Karpas-422 (cell line): ENCODE results near the gene INO80. TPM values are rescaled to one million over a fixed set of nuclear protein-coding genes. Genes with fewer than 3 reads are reported as not detected.
"Not testable (repeated sequence)": the region's sequence is repeated elsewhere in the genome, so short reads cannot be mapped to it uniquely, and the experiment has no call there.

Experiments used
- DNase-seq: peaks from one replicate; pipeline ENCODE4 v3.0.0-alpha.2; 2015
- H2AFZ ChIP-seq: fragments of 200-600 bp; sonication (generic); 2 replicates; pipeline ENCODE4 v1.6.1; 2014; ENCODE audit warnings: antibody characterized with exemption, low read length, mixed read lengths
- H3K27ac ChIP-seq: fragments of 200-600 bp; sonication (generic); 2 replicates; pipeline ENCODE4 v1.5.1; 2014; ENCODE audit warnings: mild to moderate bottlenecking, low read length, moderate library complexity
- H3K27me3 ChIP-seq: fragments of 200-600 bp; sonication (generic); 2 replicates; pipeline ENCODE4 v1.6.1; 2014; ENCODE audit warnings: low read length, mixed read lengths
- H3K36me3 ChIP-seq: fragments of 200-600 bp; sonication (generic); 2 replicates; pipeline ENCODE4 v1.6.1; 2014; ENCODE audit warnings: low read length, mixed read lengths; ENCODE audit not compliant: insufficient read depth
- H3K4me1 ChIP-seq: fragments of 200-600 bp; sonication (generic); 2 replicates; pipeline ENCODE4 v1.6.1; 2014; ENCODE audit warnings: mild to moderate bottlenecking, low read length, mixed read lengths
- H3K4me2 ChIP-seq: fragments of 200-600 bp; sonication (generic); 2 replicates; pipeline ENCODE4 v1.6.1; 2014; ENCODE audit warnings: low read length, low read depth, mild to moderate bottlenecking; ENCODE audit not compliant: poor library complexity, severe bottlenecking
- H3K4me3 ChIP-seq: fragments of 200-600 bp; sonication (generic); 2 replicates; pipeline ENCODE4 v1.5.1; 2014; ENCODE audit warnings: mild to moderate bottlenecking, antibody characterized with exemption, low read length, mixed read lengths
- H3K79me2 ChIP-seq: fragments of 200-600 bp; sonication (generic); 2 replicates; pipeline ENCODE4 v1.6.1; 2014; ENCODE audit warnings: mild to moderate bottlenecking, low read length, mixed read lengths
- H3K9ac ChIP-seq: fragments of 200-600 bp; sonication (generic); 2 replicates; pipeline ENCODE4 v1.6.0; 2014; ENCODE audit warnings: low read length
- H3K9me2 ChIP-seq: fragments of 200-600 bp; sonication (generic), shearing (Covaris generic); replicated peaks from 2 replicates; pipeline ENCODE4 v1.6.0; 2014; ENCODE audit warnings: mild to moderate bottlenecking, low read length, moderate library complexity; ENCODE audit not compliant: insufficient read depth
- H3K9me3 ChIP-seq: fragments of 300-700, 200-600 bp; sonication (generic); 2 replicates; pipeline ENCODE4 v1.6.1; 2014; ENCODE audit warnings: low read length, mixed read lengths
- H4K20me1 ChIP-seq: fragments of 200-600 bp; sonication (generic); 2 replicates; pipeline ENCODE4 v1.6.1; 2014; ENCODE audit warnings: mild to moderate bottlenecking, antibody characterized with exemption, low read length, low read depth; ENCODE audit not compliant: insufficient read depth
- total RNA-seq: library from RNA; depleted of rRNA; stranded (reverse); fragments of >200 nt; shearing (Covaris generic); gene quantifications from 2 replicates; pipeline ENCODE4 v1.2.3, GENCODE V29; 2014; ENCODE audit warnings: low replicate concordance

Gene INO80
- total RNA-seq, 1 experiment from 2014 or later, result 20.3 TPM

DNA sequence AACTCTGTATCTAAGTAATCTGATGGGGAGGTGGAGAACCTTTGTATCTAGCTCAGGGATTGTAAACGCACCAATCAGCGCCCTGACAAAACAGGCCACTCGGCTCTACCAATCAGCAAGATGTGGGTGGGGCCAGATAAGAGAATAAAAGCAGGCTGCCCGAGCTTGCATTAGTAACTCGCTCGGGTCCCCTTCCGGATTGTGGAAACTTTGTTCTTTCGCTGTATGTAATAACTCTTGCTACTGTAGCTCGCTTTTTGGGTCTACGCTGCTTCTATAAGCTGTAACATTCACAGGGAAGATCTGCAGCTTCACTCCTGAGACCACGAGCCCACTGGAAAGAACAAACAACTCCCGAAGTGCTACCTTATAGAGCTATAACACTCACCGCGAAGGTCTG is 153.8 kb downstream of the INO80 start:
- not testable (repeated sequence) for H3K36me3 ChIP-seq, H3K9me3 ChIP-seq, H3K4me1 ChIP-seq, H3K4me2 ChIP-seq, DNase-seq, H3K4me3 ChIP-seq, H3K27ac ChIP-seq, H3K9ac ChIP-seq, H3K79me2 ChIP-seq, H2AFZ ChIP-seq, H3K9me2 ChIP-seq, H4K20me1 ChIP-seq, H3K27me3 ChIP-seq

DNA sequence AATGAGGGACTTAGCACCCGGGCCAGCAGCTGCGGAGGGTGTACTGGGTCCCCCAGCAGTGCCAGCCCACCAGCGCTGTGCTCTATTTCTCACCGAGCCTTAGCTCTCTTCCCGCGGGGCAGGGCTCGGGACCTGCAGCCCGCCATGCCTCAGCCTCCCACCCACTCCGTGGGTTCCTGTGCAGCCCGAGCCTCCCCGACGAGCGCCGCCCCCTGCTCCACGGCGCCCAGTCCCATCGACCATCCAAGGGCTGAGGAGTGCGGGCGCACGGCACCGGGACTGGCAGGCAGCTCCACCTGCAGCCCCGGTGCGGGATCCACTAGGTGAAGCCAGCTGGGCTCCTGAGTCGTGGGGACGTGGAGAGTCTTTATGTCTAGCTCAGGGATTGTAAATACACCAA is 154.3 kb downstream of the INO80 start:
- H3K27me3 ChIP-seq, H3K79me2 ChIP-seq, H3K9ac ChIP-seq, H4K20me1 ChIP-seq, H3K4me1 ChIP-seq, H3K36me3 ChIP-seq, H3K27ac ChIP-seq, DNase-seq, H3K4me3 ChIP-seq, H3K4me2 ChIP-seq, H3K9me3 ChIP-seq, H2AFZ ChIP-seq, H3K9me2 ChIP-seq: not testable (repeated sequence)

DNA sequence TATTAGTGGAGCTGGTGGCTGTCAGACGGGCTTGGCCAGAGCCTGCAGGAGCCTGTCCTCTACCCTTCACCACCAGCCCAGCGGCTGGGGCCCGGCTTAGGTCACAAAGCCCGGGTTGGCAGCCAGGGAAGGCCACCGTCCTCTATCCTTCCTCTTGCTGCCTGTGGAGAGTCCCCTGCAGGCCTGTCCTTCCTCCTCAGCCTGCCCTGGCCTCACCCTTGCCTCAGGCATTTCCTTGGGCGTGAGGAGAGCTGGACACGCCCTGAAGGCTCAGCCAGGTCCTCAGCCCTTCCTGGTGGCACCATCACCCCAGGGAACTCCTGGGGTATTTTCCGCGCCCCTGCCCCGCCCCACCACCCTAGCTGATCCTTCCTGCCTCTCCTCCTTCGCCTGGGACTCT is 155.2 kb downstream of the INO80 start:
- Histone ChIP-seq H3K9me3 (no peaks in the 10 kb centered on the region), H4K20me1 (no peaks in the 10 kb centered on the region), H3K9ac (no peak overlapping the region), H3K79me2 (no peaks in the 10 kb centered on the region), H3K9me2 (no peaks in the 10 kb centered on the region), H3K4me1 (peaks cover 7% of the 10 kb centered on the region; the same call in 1 of the 2 replicates), H3K4me3 (no peak overlapping the region), H3K27me3 (no peaks in the 10 kb centered on the region), H2AFZ (no peak overlapping the region), H3K4me2 (no peak overlapping the region), H3K36me3 (no peaks in the 10 kb centered on the region), H3K27ac (no peak overlapping the region)
- no peak for DNase-seq

DNA sequence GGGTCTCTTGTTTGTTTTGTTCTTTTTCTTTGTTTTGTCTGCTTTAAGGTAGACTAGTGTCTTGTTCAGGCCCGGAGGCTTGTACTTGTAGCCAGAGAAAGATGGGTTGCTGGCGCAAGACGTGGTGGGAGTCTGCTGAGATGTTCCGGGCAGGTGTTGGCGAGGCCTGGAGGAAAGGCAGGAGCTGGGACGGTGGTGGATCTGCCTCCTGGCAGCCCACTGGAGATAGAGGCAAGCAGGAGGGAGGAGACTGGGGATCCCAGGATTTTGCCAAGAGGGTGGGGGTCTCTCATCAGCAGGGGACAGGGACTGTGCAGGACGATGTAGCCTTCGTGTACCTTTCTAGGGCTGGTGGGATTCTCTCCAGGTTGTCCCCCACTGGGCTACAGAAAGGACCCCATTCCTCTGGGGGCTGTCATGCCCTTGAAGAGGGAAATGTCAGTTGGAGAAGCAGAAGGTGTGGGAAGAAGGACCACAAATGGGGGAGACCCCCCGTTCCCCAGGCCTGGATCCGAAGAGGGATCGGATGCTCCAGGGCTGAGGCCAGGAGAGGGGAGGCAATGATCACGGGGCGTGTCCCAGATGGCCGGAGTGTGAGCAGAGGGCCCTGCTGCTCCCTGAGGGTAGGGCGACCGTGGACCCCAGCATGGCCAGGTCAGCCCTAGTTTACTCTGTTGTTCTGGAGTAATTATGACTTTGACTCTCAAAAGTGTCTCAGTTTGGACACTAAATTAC is 155.8 kb downstream of the INO80 start:
- Histone ChIP-seq H3K4me2 (no peak overlapping the region), H3K27me3 (no peaks in the 10 kb centered on the region), H3K79me2 (no peaks in the 10 kb centered on the region), H2AFZ (no peak overlapping the region), H3K27ac (no peak overlapping the region), H3K4me1 (peaks cover 7% of the 10 kb centered on the region; the same call in 1 of the 2 replicates), H4K20me1 (no peaks in the 10 kb centered on the region), H3K9me3 (no peaks in the 10 kb centered on the region), H3K36me3 (no peaks in the 10 kb centered on the region), H3K9me2 (no peaks in the 10 kb centered on the region), H3K9ac (no peak overlapping the region), H3K4me3 (no peak overlapping the region)
- DNase-seq, result no peak

DNA sequence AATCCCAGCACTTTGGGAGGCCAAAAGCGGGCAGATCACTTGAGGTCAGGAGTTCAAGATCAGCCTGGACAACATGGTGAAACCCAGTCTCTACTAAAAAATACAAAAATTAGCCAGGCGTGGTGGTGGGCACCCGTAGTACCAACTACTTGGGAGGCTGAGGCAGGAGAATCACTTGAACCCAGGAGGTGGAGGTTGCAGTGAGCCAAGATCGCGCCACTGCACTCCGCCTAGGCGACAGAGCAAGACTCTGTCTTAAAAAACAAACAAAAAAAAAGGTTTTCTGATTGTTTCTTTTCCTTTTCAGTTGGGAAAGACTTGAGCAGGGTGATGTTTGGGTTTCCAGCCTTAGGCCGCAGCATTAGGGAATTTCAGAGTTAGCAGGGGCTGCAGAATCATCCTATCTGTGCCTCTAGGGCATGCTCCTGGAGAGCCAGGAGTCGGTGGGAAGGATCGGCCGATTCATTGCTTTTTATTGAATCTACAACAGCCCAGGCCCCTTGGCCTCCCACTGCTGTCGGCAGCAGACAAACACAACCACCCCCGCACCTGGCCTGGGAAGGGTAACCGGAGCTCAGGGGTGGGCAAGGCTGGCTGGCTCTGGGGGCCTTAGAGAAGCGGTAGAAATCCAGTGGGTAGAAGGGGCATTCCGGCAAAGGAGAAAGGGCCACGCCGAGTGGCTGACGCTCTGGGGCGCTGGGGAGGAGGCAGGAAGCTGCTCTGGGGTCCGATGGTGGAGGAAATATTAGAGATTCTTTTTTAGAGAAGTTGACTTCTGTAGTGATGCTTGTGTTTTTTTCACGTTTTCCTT is 156.5 kb downstream of the INO80 start:
- Histone ChIP-seq H3K4me2 (no peak overlapping the region), H3K4me3 (no peak overlapping the region), H3K9me3 (no peaks in the 10 kb centered on the region), H3K9ac (no peak overlapping the region), H3K79me2 (no peaks in the 10 kb centered on the region), H3K27ac (no peak overlapping the region), H3K36me3 (no peaks in the 10 kb centered on the region), H3K9me2 (no peaks in the 10 kb centered on the region), H2AFZ (no peak overlapping the region), H3K4me1 (peaks cover 7% of the 10 kb centered on the region; the same call in 1 of the 2 replicates), H3K27me3 (no peaks in the 10 kb centered on the region), H4K20me1 (no peaks in the 10 kb centered on the region)
- no peak for DNase-seq

DNA sequence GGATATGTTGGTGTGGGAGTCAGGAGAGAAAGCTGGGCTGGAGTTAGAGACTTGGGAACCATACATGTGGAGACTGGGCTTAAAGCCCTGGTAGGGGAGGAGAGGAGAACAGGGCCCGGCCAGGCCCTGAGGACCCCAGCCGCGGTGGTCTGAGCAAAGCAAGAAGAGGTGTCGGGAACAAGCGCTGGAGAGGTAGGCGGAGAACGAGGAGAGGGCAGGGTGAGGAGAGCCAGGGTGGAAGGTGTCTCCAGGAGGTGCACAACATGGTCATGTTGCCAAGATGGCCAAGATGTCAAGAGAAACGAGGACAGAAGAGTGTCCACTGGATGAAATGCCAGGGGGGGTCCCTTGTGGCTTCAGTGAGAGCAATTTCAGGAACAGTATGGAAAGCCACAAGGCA is 157.4 kb downstream of the INO80 start:
- Histone ChIP-seq H2AFZ (no peak overlapping the region), H3K9me3 (no peaks in the 10 kb centered on the region), H3K27ac (no peak overlapping the region), H3K36me3 (no peaks in the 10 kb centered on the region; the same call in 1 of the 2 replicates), H3K4me3 (no peak overlapping the region), H3K9ac (no peak overlapping the region), H4K20me1 (no peaks in the 10 kb centered on the region), H3K79me2 (no peaks in the 10 kb centered on the region), H3K4me2 (no peak overlapping the region), H3K4me1 (peaks cover 14% of the 10 kb centered on the region), H3K9me2 (no peaks in the 10 kb centered on the region), H3K27me3 (no peaks in the 10 kb centered on the region)
- DNase-seq, result no peak

DNA sequence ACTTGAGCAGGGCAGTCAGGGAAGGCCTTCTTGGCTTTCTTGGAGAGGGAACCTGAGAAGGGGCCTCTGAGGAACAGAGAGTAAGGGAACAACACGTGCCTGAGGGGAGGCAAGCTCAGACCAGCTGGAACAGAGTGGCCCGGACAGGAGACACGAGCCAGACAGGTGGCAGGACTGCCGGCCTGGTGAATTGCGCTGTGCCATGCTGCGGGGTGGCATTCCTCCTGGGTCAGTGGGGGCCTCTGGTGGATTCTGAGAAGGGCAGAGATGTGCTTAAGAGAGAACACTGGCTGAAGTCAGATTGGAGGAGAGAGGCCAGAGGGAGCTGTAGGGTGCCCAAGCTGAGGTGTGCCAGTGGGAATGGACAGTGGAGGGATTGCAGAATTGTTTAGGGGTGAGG is 157.9 kb downstream of the INO80 start:
- Histone ChIP-seq H3K36me3 (no peaks in the 10 kb centered on the region; the same call in 1 of the 2 replicates), H3K9me2 (no peaks in the 10 kb centered on the region), H4K20me1 (no peaks in the 10 kb centered on the region), H3K79me2 (no peaks in the 10 kb centered on the region), H2AFZ (no peak overlapping the region), H3K9ac (no peak overlapping the region), H3K27ac (no peak overlapping the region), H3K4me2 (no peak overlapping the region), H3K4me3 (no peak overlapping the region), H3K9me3 (no peaks in the 10 kb centered on the region), H3K27me3 (no peaks in the 10 kb centered on the region), H3K4me1 (peaks cover 18% of the 10 kb centered on the region)
- DNase-seq, result no peak

DNA sequence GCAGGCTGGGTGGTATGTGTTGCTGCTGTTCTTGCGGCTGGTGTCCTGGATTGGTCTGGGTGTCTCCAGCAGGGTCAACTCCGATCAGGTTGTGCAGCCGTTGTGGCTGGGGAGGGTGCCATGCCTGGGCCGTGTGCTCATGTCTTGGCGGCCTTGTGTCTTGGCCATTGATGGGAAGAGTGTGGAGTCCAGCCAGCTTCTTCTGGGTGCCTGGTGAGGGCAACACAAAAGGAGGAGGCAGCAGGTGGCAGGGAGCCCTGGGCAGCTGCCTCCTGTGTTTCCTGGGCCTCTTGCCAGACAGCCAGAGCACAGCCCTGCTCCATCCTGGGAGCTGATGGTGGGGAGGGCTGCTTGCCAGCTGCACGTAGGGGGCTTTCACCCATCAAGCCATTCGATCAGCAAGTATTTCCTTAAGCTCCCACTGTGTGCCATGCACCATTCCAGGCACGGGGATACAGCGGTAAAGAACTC is 158.5 kb downstream of the INO80 start:
- no peak overlapping the region for H2AFZ ChIP-seq
- no peak overlapping the region for H3K4me3 ChIP-seq
- H3K27me3 ChIP-seq, result no peaks in the 10 kb centered on the region
- no peak overlapping the region for H3K27ac ChIP-seq
- H3K9me3 ChIP-seq, result no peaks in the 10 kb centered on the region
- no peak for DNase-seq
- H4K20me1 ChIP-seq, result no peaks in the 10 kb centered on the region
- H3K79me2 ChIP-seq, result no peaks in the 10 kb centered on the region
- no peaks in the 10 kb centered on the region; the same call in 1 of the 2 replicates for H3K36me3 ChIP-seq
- no peak overlapping the region for H3K4me2 ChIP-seq
- H3K9me2 ChIP-seq, result no peaks in the 10 kb centered on the region
- no peak overlapping the region for H3K9ac ChIP-seq
- peaks cover 21% of the 10 kb centered on the region for H3K4me1 ChIP-seq
